GM23338 (cell line): Measurements from ENCODE around the gene RBPJ. TPM values are rescaled to one million over a fixed set of nuclear protein-coding genes. Genes with fewer than 3 reads are reported as not detected.

Experiments
- ATAC-seq: fragments of 200-7000 bp; cut with Tn5 transposase; 3 replicates; pipeline ENCODE4 v1.9.1; 2020
- DNase-seq: peaks from one replicate; pipeline ENCODE4 v3.0.0-alpha.2; 2015; ENCODE audit warnings: low spot score
- H2AFZ ChIP-seq: fragments of 200-600 bp; sonication (generic); 2 replicates; pipeline ENCODE4 v1.8.0; 2016; ENCODE audit warnings: antibody characterized with exemption, mild to moderate bottlenecking, moderate library complexity
- H3F3A ChIP-seq: fragments of 200-600 bp; sonication (generic); replicated peaks from 2 replicates; pipeline ENCODE4 v1.8.0; 2017; ENCODE audit warnings: antibody characterized with exemption, mixed run types, low read depth
- H3K27ac ChIP-seq: fragments of 200-600 bp; sonication (generic); 2 replicates; pipeline ENCODE4 v1.6.1; 2016; ENCODE audit warnings: low read depth
- H3K27me3 ChIP-seq: fragments of 200-600 bp; sonication (generic); 2 replicates; pipeline ENCODE4 v1.8.0; 2016; ENCODE audit warnings: mild to moderate bottlenecking, mixed run types, moderate library complexity; ENCODE audit not compliant: insufficient read depth
- H3K36me3 ChIP-seq: fragments of 200-600 bp; sonication (generic); 2 replicates; pipeline ENCODE4 v1.8.0; 2016; ENCODE audit warnings: mild to moderate bottlenecking; ENCODE audit not compliant: insufficient read depth
- H3K4me1 ChIP-seq: fragments of 200-600 bp; sonication (generic); 2 replicates; pipeline ENCODE4 v1.8.0; 2016; ENCODE audit warnings: mild to moderate bottlenecking, moderate library complexity; ENCODE audit not compliant: insufficient read depth
- H3K4me2 ChIP-seq: fragments of 200-600 bp; sonication (generic); 2 replicates; pipeline ENCODE4 v1.7.1; 2017; ENCODE audit warnings: mixed run types
- H3K4me3 ChIP-seq: fragments of 200-600 bp; sonication (generic); 2 replicates; pipeline ENCODE4 v1.6.1; 2016; ENCODE audit warnings: mixed run types
- H3K79me2 ChIP-seq: fragments of 200-600 bp; sonication (generic); replicated peaks from 2 replicates; pipeline ENCODE4 v1.8.0; 2017; ENCODE audit warnings: mild to moderate bottlenecking; ENCODE audit not compliant: insufficient read depth
- H3K9me2 ChIP-seq: fragments of 200-600 bp; sonication (generic); 2 replicates; pipeline ENCODE4 v1.8.0; 2017; ENCODE audit not compliant: insufficient read depth
- H4K20me1 ChIP-seq: fragments of 200-600 bp; sonication (generic); replicated peaks from 2 replicates; pipeline ENCODE4 v1.8.0; 2017; ENCODE audit warnings: mild to moderate bottlenecking; ENCODE audit not compliant: insufficient read depth
- H3K27ac Mint-ChIP-seq: 2 replicates; pipeline ENCODE4 v1.8.0; 2020; ENCODE audit warnings: inconsistent platforms, mild to moderate bottlenecking, moderate library complexity, mixed read lengths
- H3K27me3 Mint-ChIP-seq: 3 replicates; pipeline ENCODE4 v1.8.0; 2022; ENCODE audit warnings: low read depth, mild to moderate bottlenecking, moderate library complexity, mixed read lengths, inconsistent platforms; ENCODE audit not compliant: insufficient read depth, poor library complexity
- H3K36me3 Mint-ChIP-seq: 3 replicates; pipeline ENCODE4 v1.8.0; 2021; ENCODE audit warnings: low read depth, mild to moderate bottlenecking, inconsistent platforms, moderate library complexity, mixed read lengths
- H3K4me1 Mint-ChIP-seq: 3 replicates; pipeline ENCODE4 v1.8.0; 2020; ENCODE audit warnings: mild to moderate bottlenecking, inconsistent platforms, mixed read lengths
- H3K4me3 Mint-ChIP-seq: 3 replicates; pipeline ENCODE4 v1.8.0; 2021; ENCODE audit warnings: moderate library complexity, mild to moderate bottlenecking, inconsistent platforms, mixed read lengths
- H3K9me3 Mint-ChIP-seq: 3 replicates; pipeline ENCODE4 v1.8.0; 2020; ENCODE audit warnings: moderate library complexity, mild to moderate bottlenecking, inconsistent platforms, mixed read lengths
- CREB1 ChIP-seq: fragments of 250-450 bp; sonication (Bioruptor Pico); IDR thresholded peaks from 2 replicates; pipeline ENCODE4 v1.5.0; 2020; ENCODE audit warnings: low read depth, mild to moderate bottlenecking, moderate library complexity
- CTCF ChIP-seq, 2 experiments: fragments of 200-600 bp in 1 of 2; sonication (generic) in 1 of 2; conservative IDR thresholded peaks; 2 replicates each; pipeline versions ENCODE4 v1.5.1 to v1.6.1; 2016 to 2017; ENCODE audit warnings: antibody characterized with exemption in 2 of 2, low read depth in 2 of 2, mild to moderate bottlenecking in 2 of 2, moderate library complexity in 1 of 2
- ETS1 ChIP-seq: IDR thresholded peaks from 2 replicates; pipeline ENCODE4 v1.6.1; 2016; ENCODE audit warnings: antibody characterized with exemption
- EZH2 ChIP-seq: fragments of 200-600 bp; sonication (generic); IDR thresholded peaks from one replicate; pipeline ENCODE4 v1.8.0; 2017; ENCODE audit warnings: antibody characterized with exemption, mild to moderate bottlenecking, low read depth; ENCODE audit not compliant: unreplicated experiment
- EZH2phosphoT487 ChIP-seq: fragments of 200-600 bp; sonication (generic); IDR thresholded peaks from one replicate; pipeline ENCODE4 v1.8.1; 2018; ENCODE audit warnings: antibody characterized with exemption; ENCODE audit not compliant: unreplicated experiment
- JUNB ChIP-seq: IDR thresholded peaks from one replicate; pipeline ENCODE4 v1.6.1; 2016; ENCODE audit warnings: antibody characterized with exemption; ENCODE audit not compliant: unreplicated experiment
- NANOG ChIP-seq: IDR thresholded peaks from 2 replicates; pipeline ENCODE4 v1.6.1; 2016; ENCODE audit warnings: antibody characterized with exemption, borderline replicate concordance
- POLR2AphosphoS5 ChIP-seq: IDR thresholded peaks from 2 replicates; pipeline ENCODE4 v1.6.1; 2016; ENCODE audit warnings: antibody characterized with exemption, low read depth
- REST ChIP-seq: IDR thresholded peaks from one replicate; pipeline ENCODE4 v1.6.1; 2018; ENCODE audit warnings: antibody characterized with exemption; ENCODE audit not compliant: unreplicated experiment
- STAT1 ChIP-seq: IDR thresholded peaks from one replicate; pipeline ENCODE4 v1.6.1; 2016; ENCODE audit warnings: antibody characterized with exemption; ENCODE audit not compliant: unreplicated experiment
- ZNF114 ChIP-seq: fragments of 250-450 bp; sonication (Bioruptor Pico); IDR thresholded peaks from 2 replicates; pipeline ENCODE4 v1.5.0; 2020; ENCODE audit warnings: mild to moderate bottlenecking, moderate library complexity
- ZNF331 ChIP-seq: fragments of 250-450 bp; sonication (Bioruptor Pico); IDR thresholded peaks from 2 replicates; pipeline ENCODE4 v1.5.0; 2020; ENCODE audit warnings: low read depth, mild to moderate bottlenecking, moderate library complexity
- ZNF462 ChIP-seq: fragments of 250-450 bp; sonication (Bioruptor Pico); IDR thresholded peaks from 2 replicates; pipeline ENCODE4 v1.5.0; 2020; ENCODE audit warnings: mild to moderate bottlenecking, moderate library complexity
- polyA plus RNA-seq: library from polyadenylated mRNA; unstranded; fragments of >200 nt; fragmentation: Nextera tagmentation; extraction: Ambion mirVana; gene quantifications from 2 replicates; pipeline ENCODE4 v1.2.1, GENCODE V29; 2016
- total RNA-seq: library from RNA; depleted of rRNA; stranded (reverse); fragments of >200 nt; shearing (Covaris generic); gene quantifications from 2 replicates; pipeline ENCODE4 v1.2.3, GENCODE V29; 2014

Gene RBPJ
- total and polyA plus RNA-seq, 2 experiments from 2014 or later: 212 to 457 TPM

GRCh38 chr4:26275281-26275680 lies 45.5 kb upstream of the RBPJ start:
- H3K9me2 ChIP-seq: no peaks in the 10 kb centered on the region
- no peaks in the 10 kb centered on the region for H3K79me2 ChIP-seq
- DNase-seq: no peak
- no peak overlapping the region for H3K4me3 ChIP-seq
- no peak overlapping the region for H3K4me3 Mint-ChIP-seq
- no peaks in the 10 kb centered on the region for H3F3A ChIP-seq
- H3K36me3 ChIP-seq: no peaks in the 10 kb centered on the region
- H3K4me1 ChIP-seq: peaks cover 30% of the 10 kb centered on the region
- no peak overlapping the region for H3K27ac Mint-ChIP-seq
- no peaks in the 10 kb centered on the region; the same call in 2 of the 3 replicates for H3K9me3 Mint-ChIP-seq
- peaks cover 31% of the 10 kb centered on the region for H3K4me1 Mint-ChIP-seq
- 0 out of 2 replicates have a peak overlapping the region, but pooled peaks have one; percentile 72 for H2AFZ ChIP-seq
- no peak overlapping the region for H3K4me2 ChIP-seq
- H3K27me3 Mint-ChIP-seq: peaks cover 2% of the 10 kb centered on the region
- H4K20me1 ChIP-seq: no peaks in the 10 kb centered on the region
- H3K27me3 ChIP-seq: no peaks in the 10 kb centered on the region
- no peak for ATAC-seq
- no peak overlapping the region for H3K27ac ChIP-seq
- no peaks in the 10 kb centered on the region for H3K36me3 Mint-ChIP-seq
- TF ChIP-seq REST (no peak), ZNF114 (CRISPR knock-in tag) (no peak), STAT1 (no peak), CTCF (conservative IDR thresholded peaks at IDR 0.05; ENCODE audit: low read depth in 2 of 2) (no peak), ETS1 (no peak), POLR2AphosphoS5 (no peak), ZNF462 (CRISPR knock-in tag) (no peak), EZH2phosphoT487 (no peak), NANOG (no peak), JUNB (no peak), EZH2 (no peak), ZNF331 (no peak), CREB1 (CRISPR knock-in tag) (no peak)
